GM21737 (cell line): Measurements from ENCODE around the gene MICOS13.

ENCODE experiments used
- ATAC-seq: cut with Tn5 transposase; IDR thresholded peaks from one replicate; pipeline ENCODE4 v1.9.1; 2021; ENCODE audit warnings: mild to moderate bottlenecking, moderate library complexity; ENCODE audit not compliant: unreplicated experiment

Gene MICOS13

GRCh38 chr19:5632241-5632612, 48.1 kb downstream of the MICOS13 start:
- ATAC-seq = no peak

GRCh38 chr19:5631567-5632240, 48.6 kb downstream of the MICOS13 start:
- ATAC-seq = no peak

- no peak for ATAC-seq
Measured at GRCh38 chr19:5628919-5629481, 51.3 kb downstream of the MICOS13 start.

DNA sequence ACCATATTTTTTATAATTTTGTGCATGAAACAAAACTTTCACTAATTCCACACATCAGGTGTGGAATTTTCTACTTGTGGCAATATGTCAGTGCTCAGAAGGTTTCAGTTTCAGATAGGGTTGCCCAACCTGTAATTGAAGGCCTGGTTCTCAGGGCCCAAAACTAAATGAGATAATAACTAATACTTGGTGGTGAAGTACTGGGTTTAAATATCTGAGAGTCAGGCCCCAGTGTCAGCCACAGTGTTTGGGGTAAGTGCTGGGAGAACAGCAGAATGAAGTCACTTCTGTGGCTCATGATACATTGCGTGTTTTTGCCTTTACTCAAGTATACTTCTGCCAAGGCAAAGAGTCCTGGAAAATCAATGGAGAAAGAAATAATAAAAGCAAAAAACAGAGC, 51.9 kb downstream of the MICOS13 start:
- no peak for ATAC-seq
